B cell (primary cell): Measurements from ENCODE around the gene GCN1. TPM values are rescaled to one million over a fixed set of nuclear protein-coding genes. Genes with fewer than 3 reads are reported as not detected.

Experiments used
- ATAC-seq: fragments of 200-7000 bp; cut with Tn5 transposase; one replicate; pipeline ENCODE4 v1.10.0; 2021; ENCODE audit warnings: low read depth, mild to moderate bottlenecking, moderate number of reproducible peaks, moderate library complexity
- CTCF ChIA-PET: fragments of 350-600 bp; sonication (Branson Sonifier 250); formaldehyde crosslinking; loops from one replicate; lab custom pipeline; 2021; ENCODE audit warnings: antibody characterized with exemption, inconsistent platforms; lab: Charles Lee
- POLR2A ChIA-PET: fragments of 350-600 bp; sonication (Branson Sonifier 250); formaldehyde crosslinking; loops from one replicate; lab custom pipeline; 2021; ENCODE audit warnings: antibody characterized with exemption; lab: Charles Lee
- DNase-seq: peaks from one replicate; pipeline ENCODE4 v3.0.0; 2013
- H2AFZ ChIP-seq: 2 replicates; pipeline ENCODE4 v1.6.1; 2012; ENCODE audit warnings: mild to moderate bottlenecking, low read depth, low read length; ENCODE audit not compliant: insufficient read depth, poor library complexity, severe bottlenecking
- H3K27ac ChIP-seq, 2 donors: 1 replicate in 1 of 2; 2 replicates in 1 of 2; pipeline ENCODE4 v1.5.1; 2012 to 2013; ENCODE audit warnings: low read length in 2 of 2, mild to moderate bottlenecking in 2 of 2, moderate library complexity in 1 of 2
- H3K27me3 ChIP-seq, 4 experiments: fragments of 200-600 bp in 1 of 4; sonication (generic) in 1 of 4; replicated peaks in 1 of 4; 1 replicate in 2 of 4; 2 replicates in 2 of 4; pipeline versions ENCODE4 v1.6.1 to v1.7.0; 2013 to 2016; ENCODE audit warnings: low read length in 3 of 4, mild to moderate bottlenecking in 2 of 4, mixed read lengths in 1 of 4, moderate library complexity in 1 of 4; ENCODE audit not compliant: insufficient read depth in 4 of 4, control insufficient read depth in 3 of 4; ENCODE audit errors: control extremely low read depth in 1 of 4
- H3K36me3 ChIP-seq, 2 experiments: replicated peaks in 1 of 2; 1 replicate in 1 of 2; 2 replicates in 1 of 2; pipeline versions ENCODE4 v1.6.1 to v1.7.1; 2013; ENCODE audit warnings: low read length in 1 of 2; ENCODE audit not compliant: insufficient read depth in 2 of 2, control insufficient read depth in 1 of 2; ENCODE audit errors: control extremely low read depth in 1 of 2, extremely low read depth in 1 of 2
- H3K4me1 ChIP-seq, 2 donors: fragments of 200-600 bp in 1 of 2; sonication (generic) in 1 of 2; 1 replicate in 1 of 2; 2 replicates in 1 of 2; pipeline versions ENCODE4 v1.5.1 to v1.6.1; 2013 to 2017; ENCODE audit warnings: low read length in 2 of 2; ENCODE audit not compliant: control insufficient read depth in 2 of 2, insufficient read depth in 2 of 2
- H3K4me2 ChIP-seq: replicated peaks from 2 replicates; pipeline ENCODE3; 2012; ENCODE audit warnings: mild to moderate bottlenecking, low read depth, low read length; ENCODE audit not compliant: poor library complexity, severe bottlenecking
- H3K4me3 ChIP-seq, 5 experiments: fragments of 200-600 bp in 1 of 5; sonication (generic) in 1 of 5; 1 replicate in 3 of 5; 2 replicates in 2 of 5; pipeline versions ENCODE4 v1.5.1 to v1.7.0; 2011 to 2016; ENCODE audit warnings: low read length in 4 of 5, mild to moderate bottlenecking in 4 of 5, low read depth in 2 of 5, control low read depth in 1 of 5, moderate library complexity in 1 of 5; ENCODE audit not compliant: insufficient read depth in 1 of 5; ENCODE audit errors: control extremely low read depth in 1 of 5, extremely low read depth in 1 of 5
- H3K79me2 ChIP-seq: fragments of 200-600 bp; sonication (generic); one replicate; pipeline ENCODE4 v1.6.0; 2016; ENCODE audit warnings: low read length; ENCODE audit not compliant: control insufficient read depth, insufficient read depth
- H3K9ac ChIP-seq: fragments of 200-600 bp; sonication (generic); 2 replicates; pipeline ENCODE4 v1.6.1; 2017; ENCODE audit warnings: mild to moderate bottlenecking, low read length, moderate library complexity
- H3K9me3 ChIP-seq, 3 donors: one replicate each; pipeline versions ENCODE4 v1.6.1 to v1.7.1; 2013; ENCODE audit warnings: low read length in 2 of 3; ENCODE audit not compliant: control insufficient read depth in 2 of 3, insufficient read depth in 1 of 3; ENCODE audit errors: control extremely low read depth in 1 of 3
- H4K20me1 ChIP-seq: 2 replicates; pipeline ENCODE4 v1.6.0; 2012; ENCODE audit warnings: mild to moderate bottlenecking, low read length; ENCODE audit not compliant: insufficient read depth, control insufficient read depth, poor library complexity, severe bottlenecking
- H3K27ac Mint-ChIP-seq: one replicate; pipeline ENCODE4 v1.8.0; 2021; ENCODE audit warnings: mixed read lengths
- H3K27me3 Mint-ChIP-seq: one replicate; pipeline ENCODE4 v1.8.0; 2021; ENCODE audit warnings: mixed read lengths
- H3K4me1 Mint-ChIP-seq: one replicate; pipeline ENCODE4 v1.8.0; 2021; ENCODE audit warnings: mixed read lengths
- H3K4me3 Mint-ChIP-seq: one replicate; pipeline ENCODE4 v1.8.0; 2021; ENCODE audit warnings: mixed read lengths
- H3K9me3 Mint-ChIP-seq: one replicate; pipeline ENCODE4 v1.8.0; 2022; ENCODE audit warnings: mixed read lengths; ENCODE audit not compliant: insufficient read depth
- EZH2 ChIP-seq: IDR thresholded peaks from 2 replicates; pipeline ENCODE4 v1.6.1; 2012; ENCODE audit warnings: borderline replicate concordance, low read depth, mild to moderate bottlenecking, moderate library complexity, low read length; ENCODE audit not compliant: insufficient read depth, poor library complexity, severe bottlenecking
- WGBS: methylation state at CpG from one replicate; pipeline ENCODE4 v1.1.5; 2013; ENCODE audit warnings: missing lambda C conversion rate; ENCODE audit not compliant: insufficient coverage; 5-methylcytosine and 5-hydroxymethylcytosine counted together
- intact Hi-C: fragments of 100-400 bp; cut with micrococcal nuclease; formaldehyde crosslinking; loops from one replicate; pipeline ENCODE4 v1.10.0; 2022
- polyA plus RNA-seq: library from polyadenylated mRNA; depleted of rRNA; stranded (reverse); fragments of >200 nt; gene quantifications from 2 replicates; pipeline ENCODE4 v1.2.3, GENCODE V29; 2012
- total RNA-seq, 2 donors: library from RNA; stranded (reverse); fragments of 120-200 nt in 1 of 2; gene quantifications; 1 replicate in 1 of 2; 2 replicates in 1 of 2; pipeline versions ENCODE4 v1.2.3 to v1.2.4, GENCODE V29; 2013 to 2022
- TF ChIP-seq, protein P1 (sequence below): fragments of 200-600 bp; IDR thresholded peaks from one replicate; pipeline ENCODE4 v1.8.0; 2022; ENCODE audit warnings: antibody characterized with exemption, mild to moderate bottlenecking

The GCN1 gene
- total and polyA plus RNA-seq, 2 donors (not counting 1 experiment from before 2014, with no cell fraction given) = 41.3 to 127 TPM

- Histone ChIP-seq H3K79me2 (no peaks in the 10 kb centered on the region), H4K20me1 (no peaks in the 10 kb centered on the region), H3K4me1 (no peaks in the 10 kb centered on the region), H3K36me3 (peaks cover 23 to 84% of the 10 kb centered on the region in 2 experiments), H2AFZ (no peak overlapping the region), H3K4me2 (no peak overlapping the region), H3K9me3 (no peaks in the 10 kb centered on the region), H3K27ac (no peak overlapping the region), H3K9ac (no peak overlapping the region), H3K4me3 (no peak overlapping the region), H3K27me3 (no peaks in the 10 kb centered on the region)
- POLR2A ChIA-PET = no interaction called here
- 95% methylated on average over 20 of the region's 22 CpGs for WGBS
- no peak for DNase-seq
- Mint-ChIP-seq H3K27ac (no peak overlapping the region), H3K4me1 (no peaks in the 10 kb centered on the region), H3K27me3 (no peaks in the 10 kb centered on the region), H3K4me3 (no peak overlapping the region), H3K9me3 (no peaks in the 10 kb centered on the region)
- no peak for TF ChIP-seq EZH2
- TF ChIP-seq, protein P1, sequence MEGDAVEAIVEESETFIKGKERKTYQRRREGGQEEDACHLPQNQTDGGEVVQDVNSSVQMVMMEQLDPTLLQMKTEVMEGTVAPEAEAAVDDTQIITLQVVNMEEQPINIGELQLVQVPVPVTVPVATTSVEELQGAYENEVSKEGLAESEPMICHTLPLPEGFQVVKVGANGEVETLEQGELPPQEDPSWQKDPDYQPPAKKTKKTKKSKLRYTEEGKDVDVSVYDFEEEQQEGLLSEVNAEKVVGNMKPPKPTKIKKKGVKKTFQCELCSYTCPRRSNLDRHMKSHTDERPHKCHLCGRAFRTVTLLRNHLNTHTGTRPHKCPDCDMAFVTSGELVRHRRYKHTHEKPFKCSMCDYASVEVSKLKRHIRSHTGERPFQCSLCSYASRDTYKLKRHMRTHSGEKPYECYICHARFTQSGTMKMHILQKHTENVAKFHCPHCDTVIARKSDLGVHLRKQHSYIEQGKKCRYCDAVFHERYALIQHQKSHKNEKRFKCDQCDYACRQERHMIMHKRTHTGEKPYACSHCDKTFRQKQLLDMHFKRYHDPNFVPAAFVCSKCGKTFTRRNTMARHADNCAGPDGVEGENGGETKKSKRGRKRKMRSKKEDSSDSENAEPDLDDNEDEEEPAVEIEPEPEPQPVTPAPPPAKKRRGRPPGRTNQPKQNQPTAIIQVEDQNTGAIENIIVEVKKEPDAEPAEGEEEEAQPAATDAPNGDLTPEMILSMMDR = no peak
- intact Hi-C loops = no loop called here
- no peak for ATAC-seq
- CTCF ChIA-PET = no interaction called here
Measured at GRCh38 chr12:120150919-120151525, 43.5 kb downstream of the GCN1 start.

- no peaks in the 10 kb centered on the region for H3K9me3 ChIP-seq
- no peaks in the 10 kb centered on the region for H3K79me2 ChIP-seq
- H4K20me1 ChIP-seq = no peaks in the 10 kb centered on the region
- 97% methylated on average over 11 of the region's 11 CpGs for WGBS
- no peak overlapping the region for H3K4me3 Mint-ChIP-seq
- ChIA-PET CTCF (no interaction called here), POLR2A (no interaction called here)
- ATAC-seq = no peak
- no peak overlapping the region for H3K4me3 ChIP-seq
- no peak overlapping the region for H3K4me2 ChIP-seq
- no peaks in the 10 kb centered on the region for H3K27me3 ChIP-seq
- H3K27ac ChIP-seq = no peak overlapping the region
- H3K36me3 ChIP-seq = peaks cover 16 to 82% of the 10 kb centered on the region in 2 experiments
- no peak overlapping the region for H2AFZ ChIP-seq
- no peak for TF ChIP-seq EZH2
- TF ChIP-seq, protein P1 = no peak
- H3K9me3 Mint-ChIP-seq = no peaks in the 10 kb centered on the region
- H3K27me3 Mint-ChIP-seq = no peaks in the 10 kb centered on the region
- H3K27ac Mint-ChIP-seq = no peak overlapping the region
- no peaks in the 10 kb centered on the region for H3K4me1 ChIP-seq
- intact Hi-C loops = no loop called here
- H3K9ac ChIP-seq = no peak overlapping the region
- no peaks in the 10 kb centered on the region for H3K4me1 Mint-ChIP-seq
- DNase-seq = no peak
Measured at GRCh38 chr12:120148011-120148410, 46.5 kb downstream of the GCN1 start.
